Epithelial cell of alveolus of lung (primary cell): ENCODE measurements around the gene ZNF608. TPM values are rescaled to one million over a fixed set of nuclear protein-coding genes. Genes with fewer than 3 reads are reported as not detected.

Source experiments
- total RNA-seq: library from RNA; depleted of rRNA; stranded (reverse); fragments of >200 nt; gene quantifications from 2 replicates; pipeline ENCODE4 v1.2.1, GENCODE V29; 2015

ZNF608 gene, protein sequence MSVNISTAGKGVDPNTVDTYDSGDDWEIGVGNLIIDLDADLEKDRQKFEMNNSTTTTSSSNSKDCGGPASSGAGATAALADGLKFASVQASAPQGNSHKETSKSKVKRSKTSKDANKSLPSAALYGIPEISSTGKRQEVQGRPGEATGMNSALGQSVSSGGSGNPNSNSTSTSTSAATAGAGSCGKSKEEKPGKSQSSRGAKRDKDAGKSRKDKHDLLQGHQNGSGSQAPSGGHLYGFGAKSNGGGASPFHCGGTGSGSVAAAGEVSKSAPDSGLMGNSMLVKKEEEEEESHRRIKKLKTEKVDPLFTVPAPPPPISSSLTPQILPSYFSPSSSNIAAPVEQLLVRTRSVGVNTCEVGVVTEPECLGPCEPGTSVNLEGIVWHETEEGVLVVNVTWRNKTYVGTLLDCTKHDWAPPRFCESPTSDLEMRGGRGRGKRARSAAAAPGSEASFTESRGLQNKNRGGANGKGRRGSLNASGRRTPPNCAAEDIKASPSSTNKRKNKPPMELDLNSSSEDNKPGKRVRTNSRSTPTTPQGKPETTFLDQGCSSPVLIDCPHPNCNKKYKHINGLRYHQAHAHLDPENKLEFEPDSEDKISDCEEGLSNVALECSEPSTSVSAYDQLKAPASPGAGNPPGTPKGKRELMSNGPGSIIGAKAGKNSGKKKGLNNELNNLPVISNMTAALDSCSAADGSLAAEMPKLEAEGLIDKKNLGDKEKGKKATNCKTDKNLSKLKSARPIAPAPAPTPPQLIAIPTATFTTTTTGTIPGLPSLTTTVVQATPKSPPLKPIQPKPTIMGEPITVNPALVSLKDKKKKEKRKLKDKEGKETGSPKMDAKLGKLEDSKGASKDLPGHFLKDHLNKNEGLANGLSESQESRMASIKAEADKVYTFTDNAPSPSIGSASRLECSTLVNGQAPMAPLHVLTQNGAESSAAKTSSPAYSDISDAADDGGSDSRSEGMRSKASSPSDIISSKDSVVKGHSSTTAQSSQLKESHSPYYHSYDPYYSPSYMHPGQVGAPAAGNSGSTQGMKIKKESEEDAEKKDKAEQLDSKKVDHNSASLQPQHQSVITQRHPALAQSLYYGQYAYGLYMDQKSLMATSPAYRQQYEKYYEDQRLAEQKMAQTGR (N-terminal part only)
- 9.3 and 46.2 TPM in 2 replicates for total RNA-seq

DNA sequence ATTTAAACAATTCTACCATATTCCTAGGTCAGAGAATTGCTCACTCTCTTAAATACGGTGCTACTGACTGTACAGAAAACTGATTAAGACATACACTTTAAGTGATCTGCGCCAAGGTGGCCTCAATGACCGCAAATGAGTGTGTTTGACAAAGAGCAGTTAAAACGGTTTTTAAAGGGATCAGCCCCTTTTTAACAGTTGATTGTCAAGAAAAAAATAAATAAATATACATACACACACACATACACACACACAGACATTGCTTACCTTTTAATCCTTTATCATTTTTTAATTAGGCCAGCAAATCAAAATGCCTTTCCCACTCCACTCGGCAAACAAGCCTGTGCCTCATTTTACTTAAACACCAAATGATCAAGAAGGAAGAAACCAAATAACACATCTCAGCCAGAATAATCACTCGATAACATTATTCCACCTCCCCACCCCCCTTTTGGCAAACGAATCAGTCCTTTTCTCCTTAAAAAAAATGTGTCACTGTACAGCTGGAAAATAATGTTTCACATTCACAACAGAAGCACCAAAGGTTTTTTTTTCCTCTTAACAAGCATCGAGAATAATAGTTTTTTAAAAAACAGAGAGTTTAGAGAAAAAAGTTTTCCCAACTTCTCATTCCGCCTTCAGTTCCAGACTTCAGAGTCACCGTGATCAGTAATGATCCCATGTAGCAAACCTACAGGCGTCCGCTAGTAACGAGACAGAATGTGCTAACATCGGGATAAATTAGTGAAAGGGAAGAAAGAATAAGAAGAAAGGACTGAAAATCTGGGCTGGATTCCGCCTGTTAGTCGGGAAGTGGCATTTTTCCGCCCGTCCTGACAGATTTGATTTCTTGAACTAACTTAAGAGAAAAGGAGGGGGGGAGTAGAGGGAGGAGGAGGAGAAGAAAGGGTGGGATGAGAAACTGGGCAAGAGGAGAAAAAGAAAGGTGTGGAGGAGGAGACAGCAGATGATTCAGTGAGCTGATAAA, at the start of gene ZNF608:
ZNF608 (minus strand) TSS at position 712 of the 988 bp plus-strand sequence. CDS start 1,650 bp downstream, outside the sequence.

